ENCODE measurements around the gene LSM14B.

GRCh38 chr20:62162765-62163484 is 40.6 kb downstream of the LSM14B start:
- no peak for TF ChIP-seq CTCF (IDR thresholded peaks at IDR 0.05)
- no peak for TF ChIP-seq POLR2A (IDR thresholded peaks at IDR 0.05)

All from testis (tissue), 2 donors.